Measurements from ENCODE around the gene SLC16A3. TPM values are rescaled to one million over a fixed set of nuclear protein-coding genes. Genes with fewer than 3 reads are reported as not detected.

SLC16A3 gene
- total and polyA plus RNA-seq, 10 of the 15 experiments (the other 5 are each of a cell fraction or from before 2014, with no cell fraction given) = 0.10 to 46.5 (median 8.0) TPM

DNA sequence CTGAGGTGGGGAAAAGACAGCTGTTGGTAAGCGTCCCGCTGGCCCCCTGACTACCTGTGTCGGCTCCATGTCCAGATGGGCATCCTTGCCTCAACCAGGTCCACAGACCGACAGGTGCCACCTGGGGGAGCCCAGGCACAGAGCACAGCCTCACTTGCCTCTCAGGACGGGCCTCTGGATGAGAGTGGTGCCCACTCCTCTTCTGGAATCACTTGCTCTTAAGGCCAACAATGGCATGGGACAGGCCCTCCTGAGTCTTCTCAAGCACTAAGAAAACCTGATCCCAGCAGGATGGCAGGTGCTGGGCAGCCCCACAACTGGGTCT is 17.2 kb downstream of the SLC16A3 start:
- SMC1A ChIA-PET (ENCODE audit: uncharacterized antibody, unreplicated experiment) = no interaction called here

GRCh38 chr17:82246365-82247181 is 17.7 kb downstream of the SLC16A3 start:
- no peak for DNase-seq (ENCODE audit: low read depth, low spot score)
- Histone ChIP-seq H3K9ac (ENCODE audit: control insufficient read depth, insufficient read depth, low read length) (no peak overlapping the region), H3K27ac (ENCODE audit: control insufficient read depth, insufficient read depth) (no peak overlapping the region), H3K4me2 (ENCODE audit: control insufficient read depth, insufficient read depth) (no peak overlapping the region), H2AFZ (ENCODE audit: control insufficient read depth, low read depth, low read length) (no peak overlapping the region), H3K27me3 (replicated peaks in 1 of 2; ENCODE audit: control insufficient read depth in 2 of 2, insufficient read depth in 2 of 2, low read length in 1 of 2) (no peaks in the 10 kb centered on the region), H3K9me3 (replicated peaks; ENCODE audit: control insufficient read depth, insufficient read depth, low read length) (no peaks in the 10 kb centered on the region), H3K79me2 (ENCODE audit: control insufficient read depth, insufficient read depth, low read length) (no peaks in the 10 kb centered on the region), H3K4me3 (no peak overlapping the region), H3K4me1 (ENCODE audit: control insufficient read depth, insufficient read depth, low read length) (peaks cover 2% of the 10 kb centered on the region), H3K36me3 (ENCODE audit: control insufficient read depth in 2 of 2, insufficient read depth in 2 of 2, low read length in 1 of 2) (peaks cover 35 to 73% of the 10 kb centered on the region in 2 experiments), H4K20me1 (ENCODE audit: control insufficient read depth, insufficient read depth) (peaks cover 5% of the 10 kb centered on the region)
- in situ Hi-C loops (cut with MboI) = no loop called here
- ATAC-seq = no peak
- RAD21 ChIA-PET (ENCODE audit: unreplicated experiment) = no interaction called here
- POLR2A ChIA-PET = interaction anchor here (0.6 kb wide), 1 partner anchor 76 kb away, joined by 3 read pairs; no protein-coding TSS in a partner anchor
- FAIRE-seq = no peak
- SMC1A ChIA-PET (ENCODE audit: uncharacterized antibody, unreplicated experiment) = interaction anchor here (1.1 kb wide), 1 partner anchor 47 kb away, joined by 3 read pairs; no protein-coding TSS in a partner anchor
- BruUV-seq (replicated peaks) = no TSS peak
- 63% methylated on average over 27 of the region's 27 CpGs for WGBS (ENCODE audit: insufficient coverage, insufficient replicate concordance, low lambda C conversion rate, missing lambda C conversion rate)
- CTCF ChIA-PET = no interaction called here
- intact Hi-C loops (cut with micrococcal nuclease; ENCODE audit: unreplicated experiment) = no loop called here
- TF ChIP-seq GABPA (IDR thresholded peaks at IDR 0.05; ENCODE audit: low read depth) (no peak), POLR2A (IDR thresholded peaks at IDR 0.05; ENCODE audit: low read depth, low read length) (peak; percentile 60), ZZZ3 (IDR thresholded peaks at IDR 0.05; ENCODE audit: control insufficient read depth, insufficient read length, low read depth) (no peak), POLR2AphosphoS5 (IDR thresholded peaks at IDR 0.05; ENCODE audit: low read length) (peak; percentile 25; the same call in 1 of the 2 replicates), ZNF217 (IDR thresholded peaks at IDR 0.05) (no peak), IKZF1 (conservative IDR thresholded peaks at IDR 0.05) (no peak), REST (IDR thresholded peaks at IDR 0.05; ENCODE audit: low read depth, low read length) (no peak)
- TF ChIP-seq, protein P1, sequence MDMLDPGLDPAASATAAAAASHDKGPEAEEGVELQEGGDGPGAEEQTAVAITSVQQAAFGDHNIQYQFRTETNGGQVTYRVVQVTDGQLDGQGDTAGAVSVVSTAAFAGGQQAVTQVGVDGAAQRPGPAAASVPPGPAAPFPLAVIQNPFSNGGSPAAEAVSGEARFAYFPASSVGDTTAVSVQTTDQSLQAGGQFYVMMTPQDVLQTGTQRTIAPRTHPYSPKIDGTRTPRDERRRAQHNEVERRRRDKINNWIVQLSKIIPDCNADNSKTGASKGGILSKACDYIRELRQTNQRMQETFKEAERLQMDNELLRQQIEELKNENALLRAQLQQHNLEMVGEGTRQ (IDR thresholded peaks at IDR 0.05; ENCODE audit: borderline replicate concordance, low read depth, low read length) = no peak

More for the DNA sequence above, 17.2 kb downstream of the SLC16A3 start:
- Histone ChIP-seq H3K36me3 (ENCODE audit: control insufficient read depth in 2 of 2, insufficient read depth in 2 of 2, low read length in 1 of 2) (peaks cover 30 to 71% of the 10 kb centered on the region in 2 experiments), H3K4me1 (ENCODE audit: control insufficient read depth, insufficient read depth, low read length) (peaks cover 8% of the 10 kb centered on the region), H3K4me2 (ENCODE audit: control insufficient read depth, insufficient read depth) (no peak overlapping the region), H3K9ac (ENCODE audit: control insufficient read depth, insufficient read depth, low read length) (no peak overlapping the region), H4K20me1 (ENCODE audit: control insufficient read depth, insufficient read depth) (peaks cover 5% of the 10 kb centered on the region), H2AFZ (ENCODE audit: control insufficient read depth, low read depth, low read length) (no peak overlapping the region), H3K27ac (ENCODE audit: control insufficient read depth, insufficient read depth) (no peak overlapping the region), H3K27me3 (replicated peaks in 1 of 2; ENCODE audit: control insufficient read depth in 2 of 2, insufficient read depth in 2 of 2, low read length in 1 of 2) (no peaks in the 10 kb centered on the region), H3K79me2 (ENCODE audit: control insufficient read depth, insufficient read depth, low read length) (no peaks in the 10 kb centered on the region), H3K9me3 (replicated peaks; ENCODE audit: control insufficient read depth, insufficient read depth, low read length) (no peaks in the 10 kb centered on the region), H3K4me3 (no peak overlapping the region)
- CTCF ChIA-PET = no interaction called here
- no peak for FAIRE-seq
- 77% methylated on average over 5 of the region's 5 CpGs for WGBS (ENCODE audit: insufficient coverage, insufficient replicate concordance, low lambda C conversion rate, missing lambda C conversion rate)
- no peak for DNase-seq (ENCODE audit: low read depth, low spot score)
- BruUV-seq (replicated peaks) = no TSS peak
- POLR2A ChIA-PET = no interaction called here
- no peak for ATAC-seq
- TF ChIP-seq PML (IDR thresholded peaks at IDR 0.05; ENCODE audit: low read length) (no peak), POLR2AphosphoS5 (IDR thresholded peaks at IDR 0.05; ENCODE audit: low read length) (0 out of 2 replicates have a peak, but pooled peaks have one; percentile 5)
- RAD21 ChIA-PET (ENCODE audit: unreplicated experiment) = no interaction called here
- in situ Hi-C loops (cut with MboI) = no loop called here
- intact Hi-C loops (cut with micrococcal nuclease; ENCODE audit: unreplicated experiment) = no loop called here
